ENCODE data around the gene PSMC3. TPM values are rescaled to one million over a fixed set of nuclear protein-coding genes. Genes with fewer than 3 reads are reported as not detected.

The PSMC3 gene
- total RNA-seq, 3 donors from 2014 or later (not counting 1 experiment from before 2014, with no cell fraction given) = 74.0 to 85.9 (median 77.7) TPM

- no peaks in the 10 kb centered on the region for H3K27me3 ChIP-seq (ENCODE audit: control insufficient read depth, insufficient read depth, low read length)
- Mint-ChIP-seq H3K4me1 (peaks cover 5% of the 10 kb centered on the region in 2 donors), H3K4me3 (no peak overlapping the region), H3K27ac (peak overlapping the region in 1 of 2 donors; percentile 72), H3K9me3 (no peaks in the 10 kb centered on the region), H3K36me3 (no peaks in the 10 kb centered on the region), H3K27me3 (ENCODE audit: low read depth in 2 of 2) (no peaks in the 10 kb centered on the region)
- H3K4me1 ChIP-seq (ENCODE audit: control insufficient read depth, insufficient read depth, low read length) = peaks cover 39% of the 10 kb centered on the region
- peak overlapping the region; percentile 69 for H3K27ac ChIP-seq (ENCODE audit: low read length)
- ATAC-seq (no peak), DNase-seq (no peak)
- H3K9me3 ChIP-seq (ENCODE audit: control insufficient read depth, insufficient read depth, low read length) = no peaks in the 10 kb centered on the region
- H3K4me3 ChIP-seq (ENCODE audit: low read length) = peak overlapping the region; percentile 66
- H3K36me3 ChIP-seq (ENCODE audit: control insufficient read depth, insufficient read depth, low read length) = no peaks in the 10 kb centered on the region
- 46% methylated on average over 5 of the region's 5 CpGs for WGBS (ENCODE audit: insufficient coverage)
- intact Hi-C loops (cut with micrococcal nuclease) = no loop called here
- TF ChIP-seq CTCF (IDR thresholded peaks at IDR 0.05) = no peak
Observed at GRCh38 chr11:47377571-47378009, 48.6 kb downstream of the PSMC3 start.

- H3K4me1 Mint-ChIP-seq = peaks cover 0 to 5% of the 10 kb centered on the region in 2 donors
- Histone ChIP-seq H3K36me3 (ENCODE audit: control insufficient read depth, insufficient read depth, low read length) (no peaks in the 10 kb centered on the region), H3K27me3 (ENCODE audit: control insufficient read depth, insufficient read depth, low read length) (no peaks in the 10 kb centered on the region), H3K4me3 (ENCODE audit: low read length) (peak overlapping the region; percentile 66), H3K27ac (ENCODE audit: low read length) (peak overlapping the region; percentile 69), H3K4me1 (ENCODE audit: control insufficient read depth, insufficient read depth, low read length) (peaks cover 39% of the 10 kb centered on the region), H3K9me3 (ENCODE audit: control insufficient read depth, insufficient read depth, low read length) (no peaks in the 10 kb centered on the region)
- ATAC-seq (no peak), DNase-seq (no peak)
- no peaks in the 10 kb centered on the region for H3K9me3 Mint-ChIP-seq
- no peak overlapping the region for H3K27ac Mint-ChIP-seq
- no peak for TF ChIP-seq CTCF (IDR thresholded peaks at IDR 0.05)
- no peaks in the 10 kb centered on the region for H3K27me3 Mint-ChIP-seq (ENCODE audit: low read depth in 2 of 2)
- H3K4me3 Mint-ChIP-seq = peak overlapping the region; percentile 0
- intact Hi-C loops (cut with micrococcal nuclease) = no loop called here
- WGBS (ENCODE audit: insufficient coverage) = 45% methylated on average over 14 of the region's 14 CpGs
- H3K36me3 Mint-ChIP-seq = no peaks in the 10 kb centered on the region
Observed at GRCh38 chr11:47376525-47377371, 49.5 kb downstream of the PSMC3 start.

GRCh38 chr11:47376107-47376524 is 50.1 kb downstream of the PSMC3 start:
- WGBS (ENCODE audit: insufficient coverage) = 70% methylated on average over 8 of the region's 8 CpGs
- no peak for TF ChIP-seq CTCF (IDR thresholded peaks at IDR 0.05)
- no peak for ATAC-seq
- Histone ChIP-seq H3K4me3 (ENCODE audit: low read length) (peak overlapping the region; percentile 66), H3K36me3 (ENCODE audit: control insufficient read depth, insufficient read depth, low read length) (no peaks in the 10 kb centered on the region), H3K9me3 (ENCODE audit: control insufficient read depth, insufficient read depth, low read length) (no peaks in the 10 kb centered on the region), H3K27me3 (ENCODE audit: control insufficient read depth, insufficient read depth, low read length) (no peaks in the 10 kb centered on the region), H3K4me1 (ENCODE audit: control insufficient read depth, insufficient read depth, low read length) (peaks cover 39% of the 10 kb centered on the region), H3K27ac (ENCODE audit: low read length) (peak overlapping the region; percentile 69)
- no peak for DNase-seq
- no peak overlapping the region for H3K27ac Mint-ChIP-seq
- intact Hi-C loops (cut with micrococcal nuclease) = no loop called here
- peak overlapping the region; percentile 0 for H3K4me3 Mint-ChIP-seq
- no peaks in the 10 kb centered on the region for H3K27me3 Mint-ChIP-seq (ENCODE audit: low read depth in 2 of 2)
- H3K4me1 Mint-ChIP-seq = peaks cover 0 to 5% of the 10 kb centered on the region in 2 donors
- H3K9me3 Mint-ChIP-seq = no peaks in the 10 kb centered on the region
- H3K36me3 Mint-ChIP-seq = no peaks in the 10 kb centered on the region

Measured in natural killer cell (primary cell).